ENCODE measurements around the gene MISFA. TPM values are rescaled to one million over a fixed set of nuclear protein-coding genes. Genes with fewer than 3 reads are reported as not detected.

Gene MISFA
- total and polyA plus RNA-seq, 2 experiments from 2014 or later = 5.1 TPM; not detected in 1

DNA sequence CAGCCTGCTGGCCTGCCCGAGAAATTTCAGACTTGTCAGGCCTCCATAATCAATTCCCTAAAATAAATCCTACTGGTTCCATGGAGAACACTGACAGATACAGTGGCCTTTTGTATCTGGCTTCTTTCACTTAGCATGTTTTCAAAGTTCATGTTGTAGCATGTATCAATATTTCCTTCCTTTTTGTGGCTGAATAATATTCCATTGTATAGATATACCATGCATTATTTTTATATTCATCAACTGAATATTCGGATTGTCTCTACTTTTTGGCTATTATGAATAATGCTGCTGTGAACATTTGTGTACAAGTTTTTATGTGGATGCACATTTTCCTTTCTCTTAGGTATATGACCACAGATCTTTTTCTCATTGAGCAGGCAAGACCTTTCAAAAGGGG, 24.1 kb downstream of the MISFA start (continued):
- TF ChIP-seq, protein P1, sequence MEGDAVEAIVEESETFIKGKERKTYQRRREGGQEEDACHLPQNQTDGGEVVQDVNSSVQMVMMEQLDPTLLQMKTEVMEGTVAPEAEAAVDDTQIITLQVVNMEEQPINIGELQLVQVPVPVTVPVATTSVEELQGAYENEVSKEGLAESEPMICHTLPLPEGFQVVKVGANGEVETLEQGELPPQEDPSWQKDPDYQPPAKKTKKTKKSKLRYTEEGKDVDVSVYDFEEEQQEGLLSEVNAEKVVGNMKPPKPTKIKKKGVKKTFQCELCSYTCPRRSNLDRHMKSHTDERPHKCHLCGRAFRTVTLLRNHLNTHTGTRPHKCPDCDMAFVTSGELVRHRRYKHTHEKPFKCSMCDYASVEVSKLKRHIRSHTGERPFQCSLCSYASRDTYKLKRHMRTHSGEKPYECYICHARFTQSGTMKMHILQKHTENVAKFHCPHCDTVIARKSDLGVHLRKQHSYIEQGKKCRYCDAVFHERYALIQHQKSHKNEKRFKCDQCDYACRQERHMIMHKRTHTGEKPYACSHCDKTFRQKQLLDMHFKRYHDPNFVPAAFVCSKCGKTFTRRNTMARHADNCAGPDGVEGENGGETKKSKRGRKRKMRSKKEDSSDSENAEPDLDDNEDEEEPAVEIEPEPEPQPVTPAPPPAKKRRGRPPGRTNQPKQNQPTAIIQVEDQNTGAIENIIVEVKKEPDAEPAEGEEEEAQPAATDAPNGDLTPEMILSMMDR (conservative IDR thresholded peaks at IDR 0.05; ENCODE audit: low read depth in 2 of 2) = no peak

DNA sequence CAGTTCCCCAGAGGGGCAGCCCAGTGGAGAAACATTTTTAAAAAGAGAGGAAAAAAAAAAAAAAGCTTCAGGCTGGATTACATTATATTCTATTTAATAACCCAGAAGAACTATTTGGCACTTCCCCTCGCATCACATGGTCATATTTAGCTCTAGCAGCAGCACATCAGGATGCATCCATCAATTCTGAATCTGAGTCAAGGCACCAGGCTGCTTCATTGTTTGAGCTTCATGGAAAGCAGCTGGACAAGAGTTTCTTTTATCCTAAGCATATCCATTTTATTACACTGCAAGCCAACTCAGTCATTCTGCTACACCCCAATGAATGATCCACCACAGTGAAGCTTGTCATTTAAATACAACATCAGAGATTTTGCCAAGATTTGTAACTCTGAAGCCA, 24.6 kb downstream of the MISFA start:
- no peaks in the 10 kb centered on the region for H3K27me3 Mint-ChIP-seq (ENCODE audit: insufficient read depth, low read depth, poor library complexity)
- DNase-seq (ENCODE audit: low spot score) (no peak), ATAC-seq (no peak)
- no peak overlapping the region for H3K4me3 ChIP-seq
- H3K4me2 ChIP-seq = no peak overlapping the region
- H3K27me3 ChIP-seq (ENCODE audit: insufficient read depth) = no peaks in the 10 kb centered on the region
- H3K4me1 Mint-ChIP-seq = no peaks in the 10 kb centered on the region
- H3K27ac ChIP-seq (ENCODE audit: low read depth) = no peak overlapping the region
- H2AFZ ChIP-seq = no peak overlapping the region
- H3K4me3 Mint-ChIP-seq = no peak overlapping the region
- peaks cover 5% of the 10 kb centered on the region; the same call in 1 of the 2 replicates for H3K9me2 ChIP-seq (ENCODE audit: insufficient read depth)
- H3K79me2 ChIP-seq (replicated peaks; ENCODE audit: insufficient read depth) = peaks cover 100% of the 10 kb centered on the region
- peaks cover 3% of the 10 kb centered on the region; the same call in 1 of the 3 replicates for H3K36me3 Mint-ChIP-seq (ENCODE audit: low read depth)
- H4K20me1 ChIP-seq (replicated peaks; ENCODE audit: insufficient read depth) = peaks cover 20% of the 10 kb centered on the region
- H3K27ac Mint-ChIP-seq = no peak overlapping the region
- 0 out of 3 replicates have a peak, but pooled peaks cover 3% of the 10 kb centered on the region for H3K9me3 Mint-ChIP-seq
- H3K4me1 ChIP-seq (ENCODE audit: insufficient read depth) = no peaks in the 10 kb centered on the region; the same call in 1 of the 2 replicates
- no peaks in the 10 kb centered on the region for H3K36me3 ChIP-seq (ENCODE audit: insufficient read depth)
- no peaks in the 10 kb centered on the region for H3F3A ChIP-seq (replicated peaks; ENCODE audit: low read depth)
- TF ChIP-seq, protein P2, sequence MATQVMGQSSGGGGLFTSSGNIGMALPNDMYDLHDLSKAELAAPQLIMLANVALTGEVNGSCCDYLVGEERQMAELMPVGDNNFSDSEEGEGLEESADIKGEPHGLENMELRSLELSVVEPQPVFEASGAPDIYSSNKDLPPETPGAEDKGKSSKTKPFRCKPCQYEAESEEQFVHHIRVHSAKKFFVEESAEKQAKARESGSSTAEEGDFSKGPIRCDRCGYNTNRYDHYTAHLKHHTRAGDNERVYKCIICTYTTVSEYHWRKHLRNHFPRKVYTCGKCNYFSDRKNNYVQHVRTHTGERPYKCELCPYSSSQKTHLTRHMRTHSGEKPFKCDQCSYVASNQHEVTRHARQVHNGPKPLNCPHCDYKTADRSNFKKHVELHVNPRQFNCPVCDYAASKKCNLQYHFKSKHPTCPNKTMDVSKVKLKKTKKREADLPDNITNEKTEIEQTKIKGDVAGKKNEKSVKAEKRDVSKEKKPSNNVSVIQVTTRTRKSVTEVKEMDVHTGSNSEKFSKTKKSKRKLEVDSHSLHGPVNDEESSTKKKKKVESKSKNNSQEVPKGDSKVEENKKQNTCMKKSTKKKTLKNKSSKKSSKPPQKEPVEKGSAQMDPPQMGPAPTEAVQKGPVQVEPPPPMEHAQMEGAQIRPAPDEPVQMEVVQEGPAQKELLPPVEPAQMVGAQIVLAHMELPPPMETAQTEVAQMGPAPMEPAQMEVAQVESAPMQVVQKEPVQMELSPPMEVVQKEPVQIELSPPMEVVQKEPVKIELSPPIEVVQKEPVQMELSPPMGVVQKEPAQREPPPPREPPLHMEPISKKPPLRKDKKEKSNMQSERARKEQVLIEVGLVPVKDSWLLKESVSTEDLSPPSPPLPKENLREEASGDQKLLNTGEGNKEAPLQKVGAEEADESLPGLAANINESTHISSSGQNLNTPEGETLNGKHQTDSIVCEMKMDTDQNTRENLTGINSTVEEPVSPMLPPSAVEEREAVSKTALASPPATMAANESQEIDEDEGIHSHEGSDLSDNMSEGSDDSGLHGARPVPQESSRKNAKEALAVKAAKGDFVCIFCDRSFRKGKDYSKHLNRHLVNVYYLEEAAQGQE (IDR thresholded peaks at IDR 0.05; ENCODE audit: unreplicated experiment) = no peak
- no peak for TF ChIP-seq EZH2 (IDR thresholded peaks at IDR 0.05; ENCODE audit: low read depth, unreplicated experiment)
- no peak for TF ChIP-seq ZNF331 (CRISPR knock-in tag; IDR thresholded peaks at IDR 0.05; ENCODE audit: low read depth)
- no peak for TF ChIP-seq NANOG (IDR thresholded peaks at IDR 0.05; ENCODE audit: borderline replicate concordance)
- no peak for TF ChIP-seq JUNB (IDR thresholded peaks at IDR 0.05; ENCODE audit: unreplicated experiment)
- TF ChIP-seq EZH2phosphoT487 (IDR thresholded peaks at IDR 0.05; ENCODE audit: unreplicated experiment) = no peak
- no peak for TF ChIP-seq STAT1 (IDR thresholded peaks at IDR 0.05; ENCODE audit: unreplicated experiment)
- TF ChIP-seq, protein P3, sequence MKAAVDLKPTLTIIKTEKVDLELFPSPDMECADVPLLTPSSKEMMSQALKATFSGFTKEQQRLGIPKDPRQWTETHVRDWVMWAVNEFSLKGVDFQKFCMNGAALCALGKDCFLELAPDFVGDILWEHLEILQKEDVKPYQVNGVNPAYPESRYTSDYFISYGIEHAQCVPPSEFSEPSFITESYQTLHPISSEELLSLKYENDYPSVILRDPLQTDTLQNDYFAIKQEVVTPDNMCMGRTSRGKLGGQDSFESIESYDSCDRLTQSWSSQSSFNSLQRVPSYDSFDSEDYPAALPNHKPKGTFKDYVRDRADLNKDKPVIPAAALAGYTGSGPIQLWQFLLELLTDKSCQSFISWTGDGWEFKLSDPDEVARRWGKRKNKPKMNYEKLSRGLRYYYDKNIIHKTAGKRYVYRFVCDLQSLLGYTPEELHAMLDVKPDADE (IDR thresholded peaks at IDR 0.05) = no peak
- TF ChIP-seq, protein P4, sequence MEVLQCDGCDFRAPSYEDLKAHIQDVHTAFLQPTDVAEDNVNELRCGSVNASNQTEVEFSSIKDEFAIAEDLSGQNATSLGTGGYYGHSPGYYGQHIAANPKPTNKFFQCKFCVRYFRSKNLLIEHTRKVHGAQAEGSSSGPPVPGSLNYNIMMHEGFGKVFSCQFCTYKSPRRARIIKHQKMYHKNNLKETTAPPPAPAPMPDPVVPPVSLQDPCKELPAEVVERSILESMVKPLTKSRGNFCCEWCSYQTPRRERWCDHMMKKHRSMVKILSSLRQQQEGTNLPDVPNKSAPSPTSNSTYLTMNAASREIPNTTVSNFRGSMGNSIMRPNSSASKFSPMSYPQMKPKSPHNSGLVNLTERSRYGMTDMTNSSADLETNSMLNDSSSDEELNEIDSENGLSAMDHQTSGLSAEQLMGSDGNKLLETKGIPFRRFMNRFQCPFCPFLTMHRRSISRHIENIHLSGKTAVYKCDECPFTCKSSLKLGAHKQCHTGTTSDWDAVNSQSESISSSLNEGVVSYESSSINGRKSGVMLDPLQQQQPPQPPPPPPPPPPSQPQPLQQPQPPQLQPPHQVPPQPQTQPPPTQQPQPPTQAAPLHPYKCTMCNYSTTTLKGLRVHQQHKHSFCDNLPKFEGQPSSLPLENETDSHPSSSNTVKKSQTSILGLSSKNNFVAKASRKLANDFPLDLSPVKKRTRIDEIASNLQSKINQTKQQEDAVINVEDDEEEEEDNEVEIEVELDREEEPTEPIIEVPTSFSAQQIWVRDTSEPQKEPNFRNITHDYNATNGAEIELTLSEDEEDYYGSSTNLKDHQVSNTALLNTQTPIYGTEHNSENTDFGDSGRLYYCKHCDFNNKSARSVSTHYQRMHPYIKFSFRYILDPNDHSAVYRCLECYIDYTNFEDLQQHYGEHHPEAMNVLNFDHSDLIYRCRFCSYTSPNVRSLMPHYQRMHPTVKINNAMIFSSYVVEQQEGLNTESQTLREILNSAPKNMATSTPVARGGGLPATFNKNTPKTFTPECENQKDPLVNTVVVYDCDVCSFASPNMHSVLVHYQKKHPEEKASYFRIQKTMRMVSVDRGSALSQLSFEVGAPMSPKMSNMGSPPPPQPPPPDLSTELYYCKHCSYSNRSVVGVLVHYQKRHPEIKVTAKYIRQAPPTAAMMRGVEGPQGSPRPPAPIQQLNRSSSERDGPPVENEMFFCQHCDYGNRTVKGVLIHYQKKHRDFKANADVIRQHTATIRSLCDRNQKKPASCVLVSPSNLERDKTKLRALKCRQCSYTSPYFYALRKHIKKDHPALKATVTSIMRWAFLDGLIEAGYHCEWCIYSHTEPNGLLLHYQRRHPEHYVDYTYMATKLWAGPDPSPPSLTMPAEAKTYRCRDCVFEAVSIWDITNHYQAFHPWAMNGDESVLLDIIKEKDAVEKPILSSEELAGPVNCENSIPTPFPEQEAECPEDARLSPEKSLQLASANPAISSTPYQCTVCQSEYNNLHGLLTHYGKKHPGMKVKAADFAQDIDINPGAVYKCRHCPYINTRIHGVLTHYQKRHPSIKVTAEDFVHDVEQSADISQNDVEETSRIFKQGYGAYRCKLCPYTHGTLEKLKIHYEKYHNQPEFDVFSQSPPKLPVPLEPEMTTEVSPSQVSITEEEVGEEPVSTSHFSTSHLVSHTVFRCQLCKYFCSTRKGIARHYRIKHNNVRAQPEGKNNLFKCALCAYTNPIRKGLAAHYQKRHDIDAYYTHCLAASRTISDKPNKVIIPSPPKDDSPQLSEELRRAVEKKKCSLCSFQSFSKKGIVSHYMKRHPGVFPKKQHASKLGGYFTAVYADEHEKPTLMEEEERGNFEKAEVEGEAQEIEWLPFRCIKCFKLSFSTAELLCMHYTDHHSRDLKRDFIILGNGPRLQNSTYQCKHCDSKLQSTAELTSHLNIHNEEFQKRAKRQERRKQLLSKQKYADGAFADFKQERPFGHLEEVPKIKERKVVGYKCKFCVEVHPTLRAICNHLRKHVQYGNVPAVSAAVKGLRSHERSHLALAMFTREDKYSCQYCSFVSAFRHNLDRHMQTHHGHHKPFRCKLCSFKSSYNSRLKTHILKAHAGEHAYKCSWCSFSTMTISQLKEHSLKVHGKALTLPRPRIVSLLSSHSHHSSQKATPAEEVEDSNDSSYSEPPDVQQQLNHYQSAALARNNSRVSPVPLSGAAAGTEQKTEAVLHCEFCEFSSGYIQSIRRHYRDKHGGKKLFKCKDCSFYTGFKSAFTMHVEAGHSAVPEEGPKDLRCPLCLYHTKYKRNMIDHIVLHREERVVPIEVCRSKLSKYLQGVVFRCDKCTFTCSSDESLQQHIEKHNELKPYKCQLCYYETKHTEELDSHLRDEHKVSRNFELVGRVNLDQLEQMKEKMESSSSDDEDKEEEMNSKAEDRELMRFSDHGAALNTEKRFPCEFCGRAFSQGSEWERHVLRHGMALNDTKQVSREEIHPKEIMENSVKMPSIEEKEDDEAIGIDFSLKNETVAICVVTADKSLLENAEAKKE (CRISPR knock-in tag; IDR thresholded peaks at IDR 0.05) = no peak
- TF ChIP-seq, protein P1 (conservative IDR thresholded peaks at IDR 0.05; ENCODE audit: low read depth in 2 of 2) = no peak
